ENCODE data around the gene ADGRB3.

DNA sequence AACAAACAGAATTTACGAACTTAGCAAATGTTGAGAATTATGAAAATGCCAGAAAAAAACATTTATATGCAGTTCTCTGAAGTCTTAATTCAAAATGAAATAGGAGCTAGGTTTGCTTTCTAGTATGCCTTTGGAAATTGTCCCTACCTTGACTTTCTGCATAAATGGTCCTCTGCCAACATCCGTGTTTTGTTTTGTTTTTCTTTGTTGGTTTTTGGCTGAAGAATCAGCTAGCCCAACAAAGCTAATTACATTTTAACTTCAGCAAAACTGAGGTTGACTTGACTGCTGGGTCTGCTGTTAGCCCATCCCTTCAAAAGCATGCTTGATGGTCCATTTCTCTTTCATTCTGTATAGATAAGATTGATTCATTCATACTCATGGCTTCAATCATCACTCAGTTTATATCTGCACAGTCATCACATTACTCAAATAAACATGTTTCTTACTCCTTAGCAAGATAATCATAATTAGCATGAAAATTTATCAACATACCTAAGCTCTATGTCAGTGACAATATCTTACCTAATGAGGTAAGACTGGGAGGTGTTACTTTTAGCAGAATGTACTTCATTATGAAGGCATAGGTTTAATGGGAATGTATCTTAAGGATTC is 76.4 kb downstream of the ADGRB3 start:
- TF ChIP-seq, protein P1, sequence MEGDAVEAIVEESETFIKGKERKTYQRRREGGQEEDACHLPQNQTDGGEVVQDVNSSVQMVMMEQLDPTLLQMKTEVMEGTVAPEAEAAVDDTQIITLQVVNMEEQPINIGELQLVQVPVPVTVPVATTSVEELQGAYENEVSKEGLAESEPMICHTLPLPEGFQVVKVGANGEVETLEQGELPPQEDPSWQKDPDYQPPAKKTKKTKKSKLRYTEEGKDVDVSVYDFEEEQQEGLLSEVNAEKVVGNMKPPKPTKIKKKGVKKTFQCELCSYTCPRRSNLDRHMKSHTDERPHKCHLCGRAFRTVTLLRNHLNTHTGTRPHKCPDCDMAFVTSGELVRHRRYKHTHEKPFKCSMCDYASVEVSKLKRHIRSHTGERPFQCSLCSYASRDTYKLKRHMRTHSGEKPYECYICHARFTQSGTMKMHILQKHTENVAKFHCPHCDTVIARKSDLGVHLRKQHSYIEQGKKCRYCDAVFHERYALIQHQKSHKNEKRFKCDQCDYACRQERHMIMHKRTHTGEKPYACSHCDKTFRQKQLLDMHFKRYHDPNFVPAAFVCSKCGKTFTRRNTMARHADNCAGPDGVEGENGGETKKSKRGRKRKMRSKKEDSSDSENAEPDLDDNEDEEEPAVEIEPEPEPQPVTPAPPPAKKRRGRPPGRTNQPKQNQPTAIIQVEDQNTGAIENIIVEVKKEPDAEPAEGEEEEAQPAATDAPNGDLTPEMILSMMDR (IDR thresholded peaks at IDR 0.05): no peak
- TF ChIP-seq POLR2AphosphoS5 (IDR thresholded peaks at IDR 0.05; ENCODE audit: insufficient read depth in 1 of 2, low read depth in 1 of 2): no peak
